Measurements from ENCODE around the gene CARM1. TPM values are rescaled to one million over a fixed set of nuclear protein-coding genes. Genes with fewer than 3 reads are reported as not detected.

CARM1 gene
- total and polyA plus RNA-seq, 8 donors = 5.2 to 21.0 (median 16.9) TPM

GRCh38 chr19:10850631-10851030 is 20.7 kb upstream of the CARM1 start:
- Histone ChIP-seq H3K4me3 (no peak overlapping the region), H3K9me3 (peaks cover 0 to 6% (median 4%) of the 10 kb centered on the region in 4 donors), H3K27me3 (peaks cover 0 to 26% (median 0%) of the 10 kb centered on the region in 3 donors), H3K4me1 (no peaks in the 10 kb centered on the region), H3K36me3 (no peaks in the 10 kb centered on the region), H3K27ac (no peak overlapping the region)
- 86 to 92% (median 87%) methylated on average over 5 of the region's 5 CpGs for WGBS, 5 donors
- intact Hi-C loops (cut with DNase I; ENCODE audit: low total_unique reads) = no loop called here
- DNase-seq = no peak
- TF ChIP-seq CTCF (IDR thresholded peaks at IDR 0.05) = no peak
- TF ChIP-seq EP300 (IDR thresholded peaks at IDR 0.05) = no peak
- TF ChIP-seq POLR2AphosphoS5 (IDR thresholded peaks at IDR 0.05) = no peak
- TF ChIP-seq POLR2A (IDR thresholded peaks at IDR 0.05) = no peak

- TF ChIP-seq POLR2AphosphoS5 (IDR thresholded peaks at IDR 0.05) = no peak
- TF ChIP-seq POLR2A (IDR thresholded peaks at IDR 0.05) = no peak
- no peak for TF ChIP-seq EP300 (IDR thresholded peaks at IDR 0.05)
- no peak for TF ChIP-seq CTCF (IDR thresholded peaks at IDR 0.05)
- Histone ChIP-seq H3K36me3 (no peaks in the 10 kb centered on the region), H3K4me1 (no peaks in the 10 kb centered on the region), H3K27ac (no peak overlapping the region), H3K9me3 (no peaks in the 10 kb centered on the region), H3K4me3 (no peak overlapping the region), H3K27me3 (peaks cover 0 to 26% (median 0%) of the 10 kb centered on the region in 3 donors)
- intact Hi-C loops (cut with DNase I; ENCODE audit: low total_unique reads) = no loop called here
- DNase-seq = no peak
- WGBS, 5 donors = 73 to 83% (median 78%) methylated on average over 7 of the region's 7 CpGs
These were observed 19.1 kb upstream of the CARM1 start for GRCh38 chr19:10852098-10852800.

GRCh38 chr19:10852941-10853340 is 18.4 kb upstream of the CARM1 start:
- no peaks in the 10 kb centered on the region for H3K9me3 ChIP-seq
- WGBS, 5 donors = 70 to 83% (median 75%) methylated on average over 7 of the region's 7 CpGs
- TF ChIP-seq CTCF (IDR thresholded peaks at IDR 0.05) = no peak
- no peak for TF ChIP-seq POLR2AphosphoS5 (IDR thresholded peaks at IDR 0.05)
- no peak for TF ChIP-seq EP300 (IDR thresholded peaks at IDR 0.05)
- TF ChIP-seq POLR2A (IDR thresholded peaks at IDR 0.05) = no peak
- no peaks in the 10 kb centered on the region for H3K4me1 ChIP-seq
- H3K27ac ChIP-seq = no peak overlapping the region
- no peak overlapping the region for H3K4me3 ChIP-seq
- DNase-seq = no peak
- H3K27me3 ChIP-seq = peaks cover 0 to 26% (median 0%) of the 10 kb centered on the region in 3 donors
- intact Hi-C loops (cut with DNase I; ENCODE audit: low total_unique reads) = no loop called here
- H3K36me3 ChIP-seq = no peaks in the 10 kb centered on the region

- no peak for DNase-seq
- no peak for TF ChIP-seq POLR2AphosphoS5 (IDR thresholded peaks at IDR 0.05)
- TF ChIP-seq CTCF (IDR thresholded peaks at IDR 0.05) = no peak
- no peak for TF ChIP-seq EP300 (IDR thresholded peaks at IDR 0.05)
- Histone ChIP-seq H3K27me3 (peaks cover 0 to 11% (median 0%) of the 10 kb centered on the region in 3 donors), H3K4me1 (no peaks in the 10 kb centered on the region), H3K27ac (no peak overlapping the region), H3K36me3 (no peaks in the 10 kb centered on the region), H3K4me3 (no peak overlapping the region), H3K9me3 (no peaks in the 10 kb centered on the region)
- intact Hi-C loops (cut with DNase I; ENCODE audit: low total_unique reads) = no loop called here
- WGBS, 5 donors = 74 to 80% (median 79%) methylated on average over 7 of the region's 7 CpGs
These were observed 16.8 kb upstream of the CARM1 start for GRCh38 chr19:10854350-10855089.

Measured in stomach (tissue), 9 donors.